RCC 7860 (cell line): Measurements from ENCODE around the gene NR2E3.
A peak's percentile ranks its signal among the peaks of the same experiment; 100 is the strongest.

Source experiments
- DNase-seq: peaks from one replicate; pipeline ENCODE4 v3.0.0-alpha.2; 2015; ENCODE audit warnings: low spot score
- FAIRE-seq: peaks from 2 replicates; lab custom pipeline; 2012; peaks lifted over from hg19 to GRCh38; lab: Jason Lieb, UNC

NR2E3 gene

DNA sequence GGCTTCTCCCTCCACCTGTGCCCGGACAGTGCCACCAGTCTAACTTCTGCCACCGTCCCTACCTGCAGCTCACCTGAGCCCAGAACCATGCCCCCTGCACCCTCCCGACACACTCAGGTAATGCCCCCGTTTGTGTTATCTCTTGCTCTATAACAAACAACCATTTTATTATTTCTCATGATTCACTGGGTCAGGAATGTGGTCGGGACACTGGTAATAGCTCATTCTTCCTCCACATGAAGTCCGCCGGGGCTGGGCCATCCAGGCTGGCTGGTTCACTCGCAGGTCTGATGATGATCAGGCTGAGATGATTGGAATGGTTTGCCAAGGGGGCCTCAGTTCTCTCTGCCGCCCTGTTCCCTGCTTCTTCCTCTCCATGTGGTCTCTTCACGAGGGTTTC, 20.3 kb upstream of the NR2E3 start:
- peak; percentile 16 for DNase-seq
- no peak for FAIRE-seq

DNA sequence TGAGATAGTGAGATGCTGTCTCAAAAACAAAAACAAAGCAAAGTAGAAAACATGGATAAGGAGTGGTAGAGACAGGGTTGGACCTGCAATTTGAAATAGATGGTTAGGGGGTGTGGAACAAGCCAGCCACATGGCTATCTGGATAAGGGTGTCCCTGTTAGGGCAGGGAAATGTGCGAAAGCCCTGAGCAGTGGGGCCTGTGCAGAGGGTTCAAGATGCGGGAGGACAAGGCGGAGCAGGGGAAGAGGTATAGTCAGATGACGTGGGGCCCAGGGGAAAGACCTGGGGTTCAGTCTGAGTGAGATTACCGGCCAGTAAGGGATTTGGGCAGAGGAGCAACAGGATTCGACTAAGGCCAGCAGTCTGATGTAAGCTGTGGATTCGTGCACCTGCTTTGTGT, 18.4 kb upstream of the NR2E3 start:
- DNase-seq (no peak), FAIRE-seq (no peak)

DNA sequence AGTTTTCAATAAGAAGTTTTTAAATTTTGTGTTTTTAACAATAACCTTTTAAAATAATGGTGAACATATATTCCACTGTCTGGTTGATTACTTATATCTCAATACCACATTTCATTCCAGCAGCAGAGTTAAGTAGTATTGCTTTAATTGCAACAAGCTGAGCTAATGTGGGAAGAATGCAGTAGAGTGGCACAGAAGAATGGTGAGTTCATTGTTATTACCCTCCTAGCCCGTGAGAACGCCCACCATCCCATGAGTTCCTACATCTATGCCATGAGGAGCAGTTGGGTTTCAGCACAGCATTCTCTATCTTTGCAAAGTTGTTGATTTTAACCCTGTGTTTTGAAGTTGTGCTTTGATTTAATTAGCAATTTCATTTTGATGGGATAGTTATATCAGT, 17.8 kb upstream of the NR2E3 start:
- FAIRE-seq (no peak), DNase-seq (peak; percentile 62)

GRCh38 chr15:71798641-71799040, 11.7 kb upstream of the NR2E3 start:
- DNase-seq: no peak
- no peak for FAIRE-seq

DNA sequence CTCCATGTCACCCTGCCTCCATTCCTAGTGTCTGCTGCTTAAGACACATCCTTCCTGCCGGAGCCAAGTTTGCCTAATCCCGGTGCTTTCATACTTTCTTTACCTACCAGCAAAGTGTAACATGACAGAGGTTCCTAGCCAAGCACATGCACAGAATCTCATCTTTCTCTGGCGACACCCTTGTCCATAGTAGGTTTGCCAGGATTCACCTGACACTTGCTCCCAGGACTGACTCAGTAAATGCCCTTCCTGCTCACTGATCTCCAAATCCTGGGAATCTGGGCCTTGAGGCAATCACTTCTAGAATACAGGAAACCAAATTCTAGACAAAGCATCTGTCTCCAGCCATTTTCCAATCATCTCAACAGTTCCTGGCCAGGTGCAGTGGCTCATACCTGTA, 10.2 kb upstream of the NR2E3 start:
- DNase-seq: peak; percentile 85
- FAIRE-seq: peak; percentile 84

DNA sequence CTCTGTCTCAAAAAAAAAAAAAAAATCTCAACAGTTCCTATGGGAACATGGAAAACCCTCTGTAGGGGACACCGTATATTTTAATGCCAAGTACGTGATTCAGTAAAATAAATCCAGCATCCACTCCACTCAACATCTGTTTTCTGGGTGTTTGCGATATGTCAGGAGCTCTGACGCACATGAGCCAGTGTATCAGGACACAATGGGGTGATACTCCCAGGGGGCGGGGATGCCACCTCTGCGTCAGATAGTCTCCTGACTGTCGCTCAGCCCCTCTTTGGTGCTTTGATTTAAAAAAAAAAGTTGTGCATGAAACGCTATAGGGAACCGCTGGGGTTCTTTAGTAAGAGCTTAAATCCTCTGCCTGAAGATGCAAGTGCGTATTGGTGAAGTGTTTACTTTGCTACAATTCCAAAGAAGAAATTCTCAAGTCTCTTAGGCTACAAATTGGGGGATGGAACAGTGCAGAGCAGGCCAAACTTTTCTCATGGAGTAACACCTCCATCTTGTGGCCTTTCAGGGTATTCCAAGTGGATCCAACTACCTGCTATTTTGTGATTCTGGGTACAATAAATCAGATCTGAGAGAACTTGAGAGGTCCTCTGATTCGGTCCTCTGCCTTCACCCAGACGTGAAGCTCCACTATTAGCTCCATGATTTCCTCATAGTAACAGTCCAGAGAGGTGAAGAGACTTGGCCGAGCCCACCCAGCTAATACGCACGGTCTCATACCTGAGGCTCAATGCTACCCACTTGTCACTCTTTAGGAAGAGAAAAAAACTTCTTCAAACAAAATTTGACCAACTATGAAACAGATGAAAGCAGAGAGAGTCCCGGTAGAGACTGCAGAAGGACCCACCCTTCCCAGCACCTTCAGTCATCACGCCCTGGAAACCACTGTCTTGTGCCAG, 9.3 kb upstream of the NR2E3 start:
- DNase-seq: peak; percentile 66
- FAIRE-seq: peak; percentile 73

DNA sequence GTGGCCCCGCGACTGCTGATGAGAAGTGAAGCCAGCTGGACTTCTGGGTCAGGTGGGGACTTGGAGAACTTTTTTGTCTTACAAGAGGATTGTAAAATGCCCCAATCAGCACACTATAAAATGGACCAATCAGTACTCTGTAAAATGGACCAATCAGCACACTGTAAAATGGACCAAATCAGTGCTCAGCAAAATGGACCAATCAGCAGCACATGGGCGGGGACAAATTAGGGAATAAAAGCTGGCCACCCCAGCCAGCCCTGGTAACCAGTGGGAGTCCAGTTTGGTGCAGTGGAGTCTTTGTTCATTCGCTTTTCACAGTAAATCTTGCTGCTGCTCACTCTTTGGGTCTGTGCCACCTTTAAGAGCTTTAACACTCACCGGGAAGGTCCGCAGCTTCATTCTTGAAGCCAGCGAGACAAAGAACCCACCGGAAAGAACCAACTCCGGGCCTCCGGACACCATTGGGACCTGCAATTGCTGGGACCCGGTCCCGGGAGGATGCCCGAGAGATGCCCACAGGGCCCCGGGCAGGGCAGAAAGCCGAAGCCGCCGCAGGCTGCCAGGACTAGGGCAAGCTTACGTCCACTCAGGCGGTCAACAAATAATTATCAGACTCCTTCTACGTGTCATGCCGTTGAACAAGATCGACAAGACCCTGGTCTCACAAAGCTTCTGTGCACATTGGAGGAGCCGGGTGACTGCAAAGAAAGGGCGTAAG, 8.3 kb upstream of the NR2E3 start:
- FAIRE-seq: no peak
- DNase-seq: no peak

GRCh38 chr15:71802770-71803169, 7.6 kb upstream of the NR2E3 start:
- DNase-seq: no peak
- FAIRE-seq: no peak

- FAIRE-seq (no peak), DNase-seq (no peak)
Observed at GRCh38 chr15:71804226-71804625, 6.1 kb upstream of the NR2E3 start.

DNA sequence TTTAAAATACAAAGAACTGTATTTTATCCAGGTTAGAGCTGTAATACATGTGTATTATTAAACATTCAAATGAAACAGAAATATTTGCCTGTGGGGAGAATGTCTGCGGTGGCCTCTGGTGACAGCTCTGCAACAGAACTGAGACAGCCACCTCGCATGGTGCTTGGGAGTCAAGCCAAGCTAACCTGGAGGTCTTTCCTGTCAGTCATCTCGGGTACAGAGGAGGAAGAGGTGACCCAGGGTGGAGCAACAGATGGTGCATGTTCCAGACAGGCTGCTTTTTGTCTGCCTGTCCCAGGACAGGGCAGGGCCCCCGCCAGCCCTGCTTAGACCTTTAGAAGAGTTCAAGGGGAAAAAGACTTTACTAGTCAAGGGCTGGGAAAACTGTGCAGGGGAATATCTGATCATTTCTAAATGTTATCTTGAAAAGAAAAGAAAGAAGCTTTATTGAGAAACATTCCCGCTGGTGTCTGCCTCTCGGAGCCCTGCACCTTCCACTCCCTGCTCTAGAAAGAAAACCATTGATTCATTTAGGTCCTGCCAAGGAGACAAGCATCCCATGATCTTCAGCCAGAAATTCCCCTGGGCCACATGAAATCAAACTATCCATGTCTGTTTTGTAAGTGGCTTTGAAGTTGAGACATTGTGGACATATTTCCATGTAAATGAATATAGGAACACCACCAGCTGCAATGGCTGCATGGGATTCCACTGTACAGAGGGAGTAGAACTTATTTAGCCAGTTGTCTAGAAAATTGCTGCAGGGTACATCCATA, 5.5 kb upstream of the NR2E3 start:
- FAIRE-seq (no peak), DNase-seq (no peak)

DNA sequence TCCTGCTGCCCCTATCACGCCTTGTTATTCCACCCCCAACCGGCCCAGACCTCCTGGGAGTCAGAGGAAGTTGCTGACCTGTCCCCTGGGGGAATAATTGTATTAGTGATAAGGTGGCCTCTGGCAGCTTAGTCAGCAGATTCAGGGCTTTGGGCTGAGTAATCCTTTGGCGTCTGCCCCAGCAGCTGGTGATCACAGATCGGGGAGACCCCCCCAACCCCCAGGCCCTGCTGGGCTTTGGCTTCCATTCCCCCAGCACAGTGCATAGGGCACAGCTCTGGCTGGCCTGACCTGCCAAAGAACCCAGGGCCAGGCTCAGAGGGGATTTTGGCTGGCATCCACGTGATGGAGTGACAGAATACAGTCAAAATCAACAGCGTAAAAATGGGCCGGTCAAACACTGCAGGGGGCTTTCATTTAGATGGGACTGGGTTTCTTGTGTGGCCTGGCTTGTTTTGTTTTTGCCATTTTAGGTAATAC, 3.9 kb upstream of the NR2E3 start:
- DNase-seq (peak; percentile 78), FAIRE-seq (peak; percentile 64)

- FAIRE-seq (no peak), DNase-seq (peak; percentile 65)
Observed at GRCh38 chr15:71807125-71807629, 3.2 kb upstream of the NR2E3 start.

DNA sequence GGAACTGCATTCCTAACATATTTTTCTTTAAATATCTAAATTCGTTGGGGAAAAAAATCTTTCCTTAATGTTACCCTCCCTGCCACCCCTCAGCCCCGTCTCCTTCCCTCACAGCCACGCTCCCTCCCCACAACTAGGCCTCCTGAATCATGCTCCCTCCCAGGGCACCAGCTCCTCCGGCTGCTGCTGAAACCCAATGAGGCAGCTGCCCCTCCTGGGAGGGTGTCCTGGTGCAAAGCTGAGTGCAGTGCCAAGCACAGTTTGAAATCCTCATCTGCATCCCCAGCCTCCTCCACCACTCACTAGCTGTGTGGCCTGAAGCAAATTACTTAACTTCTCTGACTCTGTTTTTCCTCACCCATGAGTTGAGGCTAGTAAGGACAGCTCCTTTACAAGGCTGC, 2.7 kb upstream of the NR2E3 start:
- DNase-seq: peak; percentile 38
- FAIRE-seq: peak; percentile 38

DNA sequence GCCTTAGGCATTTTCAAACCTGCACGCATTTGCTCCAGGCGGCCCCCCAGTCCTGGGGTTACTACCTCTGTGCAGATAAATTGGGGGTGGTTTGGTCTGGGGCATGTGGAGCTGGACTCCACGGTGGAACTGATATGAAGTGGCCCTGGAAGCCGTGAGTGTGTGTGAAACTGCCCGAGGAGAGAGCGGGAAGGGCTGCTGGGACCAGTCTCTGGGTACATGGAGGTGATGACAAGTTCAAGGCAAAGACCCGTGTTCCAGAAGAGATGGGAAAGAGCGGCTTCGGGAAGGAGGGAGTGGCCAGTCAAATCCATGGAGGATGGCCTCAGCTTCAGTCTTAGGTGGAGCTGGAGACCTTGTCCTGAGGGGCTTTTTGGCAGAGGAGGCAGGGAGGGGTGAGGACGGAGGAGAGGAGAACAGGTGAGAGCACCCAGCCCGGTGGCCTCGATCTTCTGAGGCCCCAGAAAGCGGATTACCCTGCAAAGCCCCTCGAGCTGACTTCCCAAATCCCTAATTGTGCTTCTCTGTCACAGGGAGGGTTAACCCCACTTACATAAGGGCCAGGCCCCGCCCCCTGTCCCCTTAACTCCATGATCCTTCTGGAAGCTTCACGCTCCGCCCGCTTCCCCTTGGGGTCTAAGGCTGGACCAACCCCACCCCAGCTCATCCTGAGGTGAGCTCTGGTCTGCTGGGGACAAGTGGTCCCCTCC, 1.9 kb upstream of the NR2E3 start:
- FAIRE-seq (no peak), DNase-seq (no peak)

DNA sequence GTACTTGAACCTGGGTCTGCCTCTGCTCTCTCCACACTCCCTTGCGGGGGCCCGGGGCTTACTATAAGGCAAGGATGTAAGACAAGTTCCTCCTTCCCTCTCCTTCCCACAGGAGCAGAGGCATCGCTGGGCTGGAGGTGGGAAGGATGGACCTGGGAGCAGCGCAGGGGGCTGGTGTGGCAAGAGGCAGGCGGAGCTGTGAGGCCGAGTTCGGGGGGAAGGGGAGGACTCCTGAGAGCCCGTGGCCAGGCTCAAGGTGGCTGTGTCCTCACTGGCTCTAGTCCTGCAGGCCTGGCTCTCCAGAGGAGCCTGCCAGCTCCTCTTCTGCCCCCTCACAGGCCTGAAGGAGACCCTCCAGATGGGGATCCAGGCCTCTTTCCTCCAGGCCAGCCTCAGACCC, 1.0 kb upstream of the NR2E3 start:
- DNase-seq (no peak), FAIRE-seq (no peak)

DNA sequence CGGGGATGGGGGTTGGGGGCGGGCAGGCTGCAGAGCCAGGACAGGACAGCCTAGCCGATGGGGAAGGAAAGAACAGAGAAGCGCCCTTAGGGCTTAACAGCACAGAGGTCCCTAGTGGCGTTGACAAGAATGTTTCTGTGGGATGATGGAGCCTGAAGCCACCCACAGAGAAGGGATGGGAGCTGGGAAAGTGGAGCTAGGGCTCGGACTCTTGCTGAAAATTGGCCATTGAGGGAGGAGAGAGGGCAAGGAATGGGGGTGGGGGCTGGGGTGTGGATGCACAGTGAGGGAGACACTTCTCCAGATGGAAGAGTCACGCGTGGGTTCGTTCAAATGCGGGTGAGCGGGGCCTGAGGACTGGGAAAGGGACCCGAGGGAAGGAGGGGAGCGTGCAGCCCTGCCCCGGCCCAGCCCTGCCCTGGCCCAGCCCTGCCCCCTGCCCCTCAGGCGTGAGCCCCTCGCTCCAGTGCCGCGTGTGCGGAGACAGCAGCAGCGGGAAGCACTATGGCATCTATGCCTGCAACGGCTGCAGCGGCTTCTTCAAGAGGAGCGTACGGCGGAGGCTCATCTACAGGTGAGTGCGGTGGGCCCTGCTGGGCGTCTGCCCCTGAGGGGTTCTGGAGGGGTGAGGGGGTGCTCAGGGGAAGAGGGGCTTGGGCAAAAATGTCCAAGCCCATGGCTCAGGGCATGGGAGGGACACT, 832 bp downstream of the NR2E3 start:
- FAIRE-seq (no peak), DNase-seq (no peak)

GRCh38 chr15:71811752-71812735, 1.7 kb downstream of the NR2E3 start:
- FAIRE-seq (no peak), DNase-seq (no peak)

- DNase-seq: no peak
- no peak for FAIRE-seq
Observed at GRCh38 chr15:71812966-71813722, 2.8 kb downstream of the NR2E3 start.
